ENCODE measurements around the gene RRP1.
"Not testable (repeated sequence)": the region's sequence is repeated elsewhere in the genome, so short reads cannot be mapped to it uniquely, and the experiment has no call there.

RRP1 gene

DNA sequence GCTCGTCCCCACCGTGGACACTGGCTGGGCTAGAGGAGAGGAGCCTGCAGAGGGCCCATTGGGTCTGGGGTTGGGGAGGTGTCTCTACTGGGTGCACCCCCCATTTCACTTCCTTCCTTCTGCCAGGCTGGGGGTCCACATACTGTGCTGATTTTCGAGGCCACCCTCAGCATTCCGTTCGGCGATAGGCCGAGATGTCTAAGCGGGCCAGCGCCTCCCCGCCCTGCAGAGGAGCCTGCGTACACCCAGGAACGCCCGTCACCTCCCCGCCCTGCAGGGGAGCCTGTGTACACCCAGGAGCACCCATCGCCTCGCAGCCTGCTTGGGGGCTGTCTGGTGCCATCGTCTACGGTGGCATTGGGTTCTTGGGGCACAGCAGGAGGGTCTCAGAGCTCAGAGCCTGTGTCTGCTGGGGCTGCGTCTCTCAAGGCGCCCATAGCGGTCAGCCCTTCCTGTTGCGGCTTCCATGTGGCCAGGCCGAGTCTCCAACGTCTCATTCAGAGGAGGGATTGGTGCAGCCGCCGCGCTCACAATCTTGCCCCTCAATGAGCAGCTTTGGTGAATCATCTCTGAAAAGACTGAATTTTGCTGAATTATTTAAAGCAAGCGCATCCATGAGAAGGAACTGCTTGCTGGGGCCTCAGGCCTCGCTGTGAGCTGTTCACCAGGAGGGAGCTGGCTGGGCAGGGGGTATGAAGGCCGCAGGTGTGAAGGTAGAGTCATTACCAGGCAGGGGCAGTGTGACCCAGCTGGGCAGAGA is 44.9 kb downstream of the RRP1 start:
- DNase-seq = no peak

DNA sequence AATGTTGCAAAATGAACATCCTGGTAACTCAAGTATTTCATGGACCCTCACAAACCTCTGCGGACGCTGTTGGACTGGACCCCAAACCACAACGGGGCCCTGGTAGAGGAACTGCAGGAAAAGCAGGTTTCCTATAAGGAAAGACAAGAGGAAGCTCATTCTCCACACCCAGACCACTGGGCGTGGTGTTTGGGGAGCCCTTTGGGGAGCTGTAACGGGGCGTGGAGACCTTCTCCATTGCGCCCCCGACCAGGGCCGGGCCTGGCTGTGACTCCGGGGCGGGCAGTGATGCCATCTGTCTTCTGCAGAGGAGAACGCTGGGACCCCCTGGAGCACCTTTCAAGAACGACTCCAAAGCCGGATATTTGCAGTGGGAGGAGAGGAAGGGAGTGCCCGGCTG is 45.7 kb downstream of the RRP1 start:
- no peak for DNase-seq

DNA sequence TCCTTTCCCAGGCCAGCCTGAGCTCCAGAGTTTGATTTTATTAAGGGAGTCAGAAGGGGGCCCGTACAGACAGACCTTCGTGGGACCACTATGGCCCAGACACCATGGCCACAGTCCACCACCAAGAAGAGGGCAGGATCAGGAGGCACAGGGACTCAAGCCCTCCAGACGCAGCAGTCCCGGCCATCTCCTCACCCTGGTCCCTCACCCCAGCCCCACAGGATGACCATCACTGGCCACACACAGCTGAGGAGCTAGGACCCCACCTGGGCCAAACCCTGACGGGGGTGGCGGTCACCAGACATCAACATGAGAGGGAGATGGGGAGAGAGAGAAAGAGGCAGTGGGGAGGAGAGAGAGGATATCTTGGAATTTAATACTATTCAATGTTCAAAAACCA is 46.5 kb downstream of the RRP1 start:
- DNase-seq = no peak

DNA sequence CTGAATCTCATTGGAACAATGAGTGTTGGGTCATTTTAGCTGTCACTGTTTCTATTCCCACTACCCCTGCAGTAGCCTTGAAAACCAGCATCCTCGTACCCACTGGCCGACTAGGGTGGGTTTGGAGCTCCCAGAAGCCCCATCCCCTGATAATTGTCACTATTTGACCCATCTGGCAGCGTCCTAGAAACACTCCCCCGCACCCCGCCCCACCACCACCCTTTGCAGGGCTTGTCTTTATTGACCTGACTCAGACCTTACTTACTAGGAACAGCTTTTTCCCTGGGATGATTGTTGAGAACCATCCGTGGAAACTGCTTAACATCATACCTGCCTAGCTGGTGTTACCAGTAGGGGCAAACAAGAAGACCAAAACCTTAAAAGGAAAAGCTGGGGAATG is 47.2 kb downstream of the RRP1 start:
- DNase-seq = no peak

DNA sequence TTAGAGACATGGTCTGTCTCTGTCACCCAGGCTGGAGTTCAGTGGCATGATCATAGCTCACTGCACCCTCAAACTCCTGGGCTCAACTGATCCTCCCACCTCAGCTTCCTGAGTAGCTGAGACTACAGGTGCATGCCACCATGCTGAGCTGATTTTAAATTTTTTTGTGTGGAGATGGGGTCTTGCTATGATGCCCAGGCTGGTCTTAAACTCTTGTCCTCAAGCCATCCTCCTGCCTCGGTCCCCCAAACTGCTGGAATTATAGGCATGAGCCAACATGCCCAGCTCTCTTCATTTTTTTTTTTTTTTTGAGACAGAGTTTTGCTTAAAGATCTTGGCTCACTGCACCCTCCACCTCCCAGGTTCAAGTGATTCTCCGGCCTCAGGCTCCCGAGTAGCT is 50.9 kb downstream of the RRP1 start:
- no peak for DNase-seq

DNA sequence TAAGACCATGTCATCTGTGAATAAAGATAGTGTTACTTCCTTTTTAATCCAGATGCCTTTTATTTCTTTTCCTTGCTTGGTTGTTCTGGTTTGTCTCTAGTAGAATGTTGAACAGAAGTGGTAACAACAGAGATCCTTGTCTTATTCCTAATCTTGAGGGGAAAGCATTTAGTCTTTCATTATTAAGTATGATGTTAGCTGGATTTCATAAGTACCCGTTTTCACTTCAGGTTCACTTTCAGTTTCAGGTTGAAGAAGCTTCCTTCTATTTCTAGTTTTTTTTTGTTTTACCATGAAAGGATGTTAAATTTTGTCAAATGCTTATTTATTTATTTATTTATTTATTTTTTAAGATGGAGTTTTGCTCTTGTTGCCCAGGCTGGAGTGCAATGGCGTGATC is 53.4 kb downstream of the RRP1 start:
- no peak for DNase-seq

DNA sequence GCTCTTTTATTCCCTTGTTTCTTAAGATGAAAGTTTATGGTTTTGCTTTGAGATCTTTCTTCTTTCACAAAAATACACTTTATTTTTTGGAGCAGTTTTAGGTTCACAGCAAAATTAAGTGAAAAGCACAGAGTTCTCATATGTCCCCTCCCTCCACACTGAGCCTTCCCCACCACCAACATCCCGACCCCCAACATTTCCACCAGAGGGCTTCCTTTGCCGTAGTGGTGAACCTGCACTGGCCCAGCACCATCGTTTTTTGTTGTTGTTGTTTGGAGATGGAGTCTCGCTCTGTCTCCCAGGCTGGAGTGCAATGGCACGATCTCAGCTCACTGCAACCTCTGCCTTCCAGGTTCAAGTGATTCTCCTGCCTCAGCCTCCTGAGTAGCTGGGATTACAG is 55.5 kb downstream of the RRP1 start:
- DNase-seq = not testable (repeated sequence)

DNA sequence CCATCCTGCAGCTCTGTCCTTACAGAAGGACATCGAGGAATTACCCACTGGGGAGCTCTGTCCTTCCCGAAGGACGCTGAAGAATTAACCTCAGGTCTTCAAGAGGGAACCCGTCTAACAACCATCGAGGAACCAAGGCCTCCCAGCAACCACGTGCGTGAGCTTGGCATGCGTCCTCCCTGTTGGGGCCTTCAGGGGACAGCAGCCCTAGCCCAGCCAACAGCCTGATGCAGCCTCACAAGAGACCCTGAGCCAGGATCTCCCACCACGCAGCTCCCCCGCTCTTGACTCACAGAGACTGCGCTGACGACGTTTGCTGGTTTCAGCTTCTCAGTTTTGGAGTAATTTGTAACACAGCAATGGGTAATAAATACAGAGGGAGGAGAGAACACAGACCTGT is 56.0 kb downstream of the RRP1 start:
- DNase-seq = no peak

DNA sequence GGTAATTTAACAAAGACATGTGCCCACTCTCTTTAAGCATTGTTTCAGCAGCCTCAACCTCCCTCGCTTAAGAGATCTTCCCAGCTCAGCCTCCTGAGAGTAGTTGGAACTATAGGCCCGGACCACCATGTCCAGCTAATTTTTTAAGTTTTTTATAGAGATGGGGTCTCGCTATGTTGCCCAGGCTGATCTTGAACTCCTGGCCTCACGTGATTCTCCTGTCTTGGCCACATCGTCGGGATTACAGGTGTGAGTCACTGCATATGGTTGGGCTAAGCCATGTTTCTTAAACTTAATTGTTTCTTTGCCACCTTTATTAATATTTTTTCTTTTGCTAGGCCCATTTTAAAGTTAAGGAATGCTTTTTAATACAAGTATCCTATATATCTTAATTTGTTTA is 57.1 kb downstream of the RRP1 start:
- DNase-seq = no peak

DNA sequence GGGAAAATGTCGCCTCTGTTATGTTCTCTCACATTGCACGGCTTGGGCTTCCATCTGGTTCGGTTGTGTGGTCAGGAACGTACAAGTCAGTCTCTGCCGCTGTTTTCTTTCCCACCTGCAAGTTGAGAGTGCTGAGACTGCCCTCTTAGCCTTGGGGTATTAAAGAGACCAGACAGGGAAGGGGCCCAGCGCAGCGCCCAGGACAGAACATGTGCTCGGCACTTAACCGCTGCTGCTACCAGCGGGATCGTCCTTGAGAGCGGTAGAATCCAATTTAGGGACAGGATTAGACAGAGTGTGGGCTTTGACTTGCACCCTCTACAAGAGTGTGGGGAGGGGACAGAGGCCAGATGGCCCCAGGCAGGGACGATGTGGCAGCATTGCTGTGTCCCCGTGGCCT is 57.9 kb downstream of the RRP1 start:
- DNase-seq = no peak

DNA sequence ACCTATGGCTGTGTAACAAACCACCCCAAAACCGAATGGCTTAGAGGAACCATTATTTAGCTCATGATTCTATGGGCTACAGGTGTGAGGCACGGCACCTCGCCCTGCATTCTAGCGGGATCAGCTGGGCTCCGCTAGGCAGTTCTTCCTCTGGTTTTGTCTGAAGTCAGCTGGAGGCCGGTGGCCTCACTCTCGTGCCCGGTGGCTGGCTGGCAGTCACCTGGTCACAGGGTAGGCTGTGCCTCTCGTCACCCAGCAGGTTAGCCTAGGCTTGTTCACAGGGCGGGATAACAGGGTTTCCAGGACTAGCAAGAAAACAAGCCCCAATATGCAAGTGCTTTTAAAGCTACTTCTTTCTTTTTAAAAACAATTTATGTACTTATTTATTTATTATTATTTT is 59.4 kb downstream of the RRP1 start:
- DNase-seq = no peak

DNA sequence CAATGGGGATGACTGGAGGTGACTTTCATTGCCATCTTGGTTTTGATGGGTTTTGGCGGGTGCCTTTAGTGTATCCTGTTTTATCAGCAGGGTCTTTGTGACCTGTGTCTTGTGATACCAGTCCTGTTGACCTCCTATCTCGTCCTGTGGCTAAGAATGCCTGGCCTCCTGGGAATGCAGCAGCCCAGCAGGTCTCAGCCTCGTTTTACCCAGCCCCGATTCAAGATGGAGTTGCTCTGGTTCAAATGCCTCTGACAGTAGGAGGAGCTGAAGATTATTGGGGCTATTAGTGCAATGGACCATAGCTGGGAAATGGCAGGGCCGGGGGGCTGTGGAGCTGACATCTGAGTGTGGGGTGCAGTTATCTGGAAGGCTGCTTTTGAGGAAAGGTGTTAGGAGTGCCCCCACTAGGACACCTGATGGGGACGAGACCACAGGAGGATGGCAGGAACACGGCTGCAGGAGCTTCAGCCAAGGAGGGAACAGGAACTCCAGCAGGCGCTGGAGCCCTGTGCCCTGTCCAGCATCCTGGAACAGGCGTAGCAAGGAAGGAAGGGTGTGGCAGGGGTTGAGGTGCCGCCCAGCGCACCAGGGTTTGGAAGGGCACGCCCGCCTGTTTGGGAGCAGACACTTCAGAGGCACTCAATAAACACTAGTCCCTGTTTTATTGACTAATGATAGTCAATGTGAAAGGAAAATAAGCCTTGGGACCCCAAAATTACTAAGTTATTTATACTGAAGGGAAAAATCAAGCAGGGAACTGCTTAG is 60.3 kb downstream of the RRP1 start:
- DNase-seq = no peak

DNA sequence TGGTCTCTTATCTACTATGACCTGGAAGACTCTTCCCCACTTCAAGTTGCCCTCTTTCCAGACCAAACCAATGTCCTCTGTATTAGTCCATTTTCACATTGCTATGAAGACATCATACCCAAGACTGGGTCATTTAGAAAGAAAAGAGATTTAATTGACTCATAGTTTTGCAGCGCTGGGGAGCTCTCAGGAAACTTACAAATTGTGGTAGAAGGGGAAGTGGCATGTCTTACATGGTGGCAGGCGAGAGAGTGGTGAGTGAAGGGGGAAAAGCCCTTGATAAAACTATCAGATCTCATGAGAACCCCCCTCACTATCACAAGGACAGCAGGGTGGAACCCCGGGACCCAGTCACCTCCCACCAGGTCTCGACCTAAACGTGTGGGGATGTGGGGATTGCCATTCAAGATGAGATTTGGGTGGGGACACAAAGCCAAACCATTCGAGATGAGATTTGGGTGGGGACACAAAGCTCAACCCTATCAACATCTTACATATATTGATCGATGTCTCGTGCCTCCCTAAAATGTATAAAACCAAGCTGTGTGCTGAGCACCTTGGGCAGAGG is 61.4 kb downstream of the RRP1 start:
- no peak for DNase-seq

DNA sequence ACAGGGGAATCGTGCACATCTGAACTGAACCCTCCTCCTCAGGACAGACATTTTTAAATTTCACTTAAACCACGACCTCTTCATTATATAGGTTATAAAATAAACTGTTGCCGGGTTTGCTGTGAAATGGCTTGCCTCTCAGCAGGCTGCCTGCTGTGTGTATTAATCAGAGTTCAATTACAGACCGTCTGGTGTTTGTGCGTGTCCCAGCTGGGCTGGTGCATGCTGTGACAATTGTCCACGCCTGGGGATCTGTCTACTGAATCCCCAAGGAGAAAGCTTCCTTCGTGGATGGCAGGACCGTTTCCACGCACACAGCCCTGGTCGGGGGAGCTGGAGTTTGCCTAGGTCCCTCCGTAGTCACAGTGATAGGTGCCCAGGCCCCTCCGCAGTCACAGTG is 62.2 kb downstream of the RRP1 start:
- DNase-seq = no peak

DNA sequence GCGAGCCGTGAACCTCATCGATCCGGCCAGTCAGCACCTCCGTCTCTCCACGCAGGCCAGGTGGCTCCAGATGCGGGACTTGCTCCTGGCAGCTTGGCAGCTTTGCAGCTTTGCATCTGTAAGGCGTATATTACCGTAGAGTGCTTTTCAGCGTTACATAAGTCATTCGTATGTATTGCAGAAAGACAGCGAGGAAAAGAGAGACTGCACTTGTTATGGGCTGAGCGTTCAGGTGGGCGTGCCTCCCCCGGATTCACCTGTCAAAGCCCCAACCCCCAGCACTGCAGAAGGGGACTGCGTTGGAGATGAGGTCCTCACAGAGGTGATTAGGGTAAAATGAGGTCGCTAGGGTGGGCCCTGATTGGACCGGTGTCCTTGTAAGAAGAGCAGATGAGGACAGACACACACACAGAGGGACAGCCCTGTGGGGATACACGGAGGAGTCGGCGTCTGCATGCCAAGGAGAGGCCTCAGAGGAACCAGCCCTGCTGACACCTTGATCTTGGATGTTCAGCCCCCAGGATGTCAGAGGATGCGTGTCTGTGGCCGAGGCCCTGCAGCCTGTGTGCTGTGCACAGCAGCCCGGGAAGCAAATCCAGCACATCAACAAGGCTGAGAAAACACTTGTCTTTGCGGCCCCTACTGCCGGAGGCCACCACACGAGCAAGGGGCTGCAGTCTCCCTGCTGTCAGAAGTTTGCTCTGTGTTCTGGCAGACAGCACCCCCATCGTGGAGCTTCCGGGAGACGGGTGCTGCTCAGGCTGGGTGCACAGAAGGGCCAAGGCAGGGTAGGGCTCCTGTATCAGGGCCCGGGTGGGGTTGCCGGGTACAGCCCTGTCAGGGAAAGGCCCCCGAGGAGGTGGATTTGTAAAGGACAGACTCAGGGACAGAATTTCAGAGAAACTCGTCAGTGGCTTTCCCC is 64.7 kb downstream of the RRP1 start:
- DNase-seq = no peak
